RWPE1 (cell line): Measurements from ENCODE around the gene FEV.

Experiments
- CTCF ChIA-PET: fragments of 350-600 bp; sonication (Branson Sonifier 250); formaldehyde crosslinking; extraction: SDS; loops from one replicate; lab custom pipeline; 2021; lab: Yijun Ruan, JAX
- POLR2A ChIA-PET: fragments of 400-600 bp; formaldehyde crosslinking; extraction: SDS; loops from one replicate; lab custom pipeline; 2020; ENCODE audit warnings: antibody characterized with exemption; ENCODE audit not compliant: low non-redundant PET; lab: Yijun Ruan, JAX
- DNase-seq: peaks from one replicate; pipeline ENCODE4 v3.0.0; 2012; ENCODE audit warnings: low spot score
- H3K27ac ChIP-seq: fragments of 450-650 bp; 2 replicates; pipeline ENCODE4 v1.5.1; 2017
- CTCF ChIP-seq: fragments of 450-650 bp; conservative IDR thresholded peaks from 2 replicates; pipeline ENCODE4 v1.5.1; 2017; ENCODE audit warnings: low read depth, mild to moderate bottlenecking

The FEV gene

GRCh38 chr2:218983263-218983933 is 1.6 kb downstream of the FEV start:
- CTCF ChIA-PET, result interaction anchor here (0.5 to 2.6 kb wide), 5 partner anchors 11 to 308 kb away, joined by 3 to 9 read pairs (median 3); no protein-coding TSS in a partner anchor
- DNase-seq, result no peak
- no peak for TF ChIP-seq CTCF
- no peak overlapping the region for H3K27ac ChIP-seq
- POLR2A ChIA-PET, result interaction anchor here (0.7 kb wide), 1 partner anchor 18 kb away, joined by 6 read pairs; no protein-coding TSS in a partner anchor

- H3K27ac ChIP-seq, result no peak overlapping the region
- ChIA-PET POLR2A (no interaction called here), CTCF (interaction anchor here (0.5 to 3.2 kb wide), 6 partner anchors 12 to 309 kb away, joined by 3 to 21 read pairs (median 3); partner anchors contain the start of gene CDK5R2)
Observed at GRCh38 chr2:218982586-218983262, 2.3 kb downstream of the FEV start.

GRCh38 chr2:218981881-218982585 is 3.0 kb downstream of the FEV start:
- H3K27ac ChIP-seq, result no peak overlapping the region
- no peak for TF ChIP-seq CTCF
- DNase-seq, result no peak
- ChIA-PET CTCF (interaction anchor here (0.6 to 3.2 kb wide), 9 partner anchors 13 to 887 kb away, joined by 3 to 21 read pairs (median 4); partner anchors contain the start of gene CDK5R2), POLR2A (no interaction called here)

More at GRCh38 chr2:218982586-218983262, 2.3 kb downstream of the FEV start:
- TF ChIP-seq CTCF, result no peak
- DNase-seq, result no peak

- TF ChIP-seq CTCF, result no peak
- CTCF ChIA-PET, result interaction anchor here (0.6 to 3.2 kb wide), 9 partner anchors 13 to 887 kb away, joined by 3 to 21 read pairs (median 4); partner anchors contain the start of gene CDK5R2
- no peak for DNase-seq
- POLR2A ChIA-PET, result no interaction called here
- no peak overlapping the region for H3K27ac ChIP-seq
Observed at GRCh38 chr2:218981390-218981880, 3.5 kb downstream of the FEV start.

- no peak for DNase-seq
- CTCF ChIA-PET, result interaction anchor here (0.6 to 3.2 kb wide), 33 partner anchors 12 to 186 kb away, joined by 3 to 53 read pairs (median 4); partner anchors contain the start of genes CDK5R2, CFAP65, CRYBA2 and WNT10A
- no peak for TF ChIP-seq CTCF
- no peak overlapping the region for H3K27ac ChIP-seq
- POLR2A ChIA-PET, result no interaction called here
Observed at GRCh38 chr2:218980735-218981389, 4.1 kb downstream of the FEV start.
